Renal cortex interstitium (tissue), 11 donors: Measurements from ENCODE around the gene B9D1. TPM values are rescaled to one million over a fixed set of nuclear protein-coding genes. Genes with fewer than 3 reads are reported as not detected.

Source experiments
- DNase-seq, 11 donors: peaks; one replicate each; pipeline ENCODE4 v3.0.0-alpha.2; 2013; ENCODE audit warnings: low read depth in 9 of 11, low spot score in 4 of 11; ENCODE audit errors: extremely low read depth in 1 of 11
- polyA plus RNA-seq, 3 donors: library from polyadenylated mRNA; unstranded; fragments of 120-200 nt; gene quantifications; one replicate each; pipeline ENCODE4 v1.2.1, GENCODE V29; 2013; ENCODE audit not compliant: insufficient read length in 3 of 3

B9D1 gene
- polyA plus RNA-seq, 3 donors: 34.7 to 48.8 (median 39.6) TPM

DNA sequence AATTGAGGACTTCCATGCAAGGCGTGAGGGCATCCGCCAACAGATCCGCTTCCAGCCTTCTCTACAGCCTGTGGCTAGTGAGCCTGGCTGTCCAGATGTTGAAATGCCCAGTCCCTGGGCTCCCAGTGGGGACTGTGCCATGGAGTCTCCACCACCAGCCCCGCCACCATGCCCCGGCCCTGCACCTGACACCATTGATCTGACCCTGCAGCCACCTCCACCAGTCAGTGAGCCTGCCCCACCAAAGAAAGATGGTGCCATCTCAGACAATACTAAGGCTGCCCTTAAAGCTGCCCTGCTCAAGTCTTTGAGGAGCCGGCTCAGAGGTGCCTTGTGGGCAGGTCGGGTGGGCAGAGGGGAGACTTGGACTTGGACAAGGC is 18.8 kb upstream of the B9D1 start:
- DNase-seq: no peak

DNA sequence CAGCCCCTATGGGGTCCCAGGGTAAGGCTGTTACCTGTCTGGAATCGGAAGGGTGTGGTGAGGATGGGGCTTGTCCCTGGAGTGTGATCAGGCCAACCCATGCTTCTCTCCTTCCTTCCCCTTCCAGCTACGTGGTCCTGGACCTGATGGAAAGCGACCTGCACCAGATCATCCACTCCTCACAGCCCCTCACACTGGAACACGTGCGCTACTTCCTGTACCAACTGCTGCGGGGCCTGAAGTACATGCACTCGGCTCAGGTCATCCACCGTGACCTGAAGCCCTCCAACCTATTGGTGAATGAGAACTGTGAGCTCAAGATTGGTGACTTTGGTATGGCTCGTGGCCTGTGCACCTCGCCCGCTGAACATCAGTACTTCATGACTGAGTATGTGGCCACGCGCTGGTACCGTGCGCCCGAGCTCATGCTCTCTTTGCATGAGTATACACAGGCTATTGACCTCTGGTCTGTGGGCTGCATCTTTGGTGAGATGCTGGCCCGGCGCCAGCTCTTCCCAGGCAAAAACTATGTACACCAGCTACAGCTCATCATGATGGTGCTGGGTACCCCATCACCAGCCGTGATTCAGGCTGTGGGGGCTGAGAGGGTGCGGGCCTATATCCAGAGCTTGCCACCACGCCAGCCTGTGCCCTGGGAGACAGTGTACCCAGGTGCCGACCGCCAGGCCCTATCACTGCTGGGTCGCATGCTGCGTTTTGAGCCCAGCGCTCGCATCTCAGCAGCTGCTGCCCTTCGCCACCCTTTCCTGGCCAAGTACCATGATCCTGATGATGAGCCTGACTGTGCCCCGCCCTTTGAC is 18.2 kb upstream of the B9D1 start:
- no peak for DNase-seq

DNA sequence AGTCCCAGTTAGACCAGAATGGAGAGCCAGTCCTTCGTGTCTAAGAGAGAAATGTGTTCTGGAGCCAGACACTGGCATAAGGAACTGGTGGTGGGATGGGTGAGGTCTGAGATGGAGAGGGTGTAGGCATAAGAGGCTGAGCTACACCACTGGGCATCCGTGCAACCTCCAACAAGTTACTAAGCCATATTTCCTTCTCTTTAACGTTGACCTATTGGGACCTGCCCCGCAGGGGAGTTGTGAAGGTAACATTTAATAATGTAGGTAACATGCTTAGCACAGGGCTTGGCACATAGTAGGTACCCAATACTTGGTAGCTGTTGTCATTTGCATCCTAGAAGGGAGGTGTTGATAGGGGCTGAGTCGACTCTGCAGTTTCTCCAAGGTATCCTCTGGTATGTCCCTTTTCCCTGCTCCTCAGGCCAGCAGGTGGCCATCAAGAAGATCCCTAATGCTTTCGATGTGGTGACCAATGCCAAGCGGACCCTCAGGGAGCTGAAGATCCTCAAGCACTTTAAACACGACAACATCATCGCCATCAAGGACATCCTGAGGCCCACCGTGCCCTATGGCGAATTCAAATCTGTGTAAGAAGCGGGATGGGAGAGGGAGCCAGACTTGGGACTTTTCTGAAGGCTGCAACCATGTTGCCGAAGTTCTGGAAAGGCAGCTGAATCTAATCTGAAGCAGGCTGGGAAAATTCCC is 17.0 kb upstream of the B9D1 start:
- DNase-seq: no peak

DNA sequence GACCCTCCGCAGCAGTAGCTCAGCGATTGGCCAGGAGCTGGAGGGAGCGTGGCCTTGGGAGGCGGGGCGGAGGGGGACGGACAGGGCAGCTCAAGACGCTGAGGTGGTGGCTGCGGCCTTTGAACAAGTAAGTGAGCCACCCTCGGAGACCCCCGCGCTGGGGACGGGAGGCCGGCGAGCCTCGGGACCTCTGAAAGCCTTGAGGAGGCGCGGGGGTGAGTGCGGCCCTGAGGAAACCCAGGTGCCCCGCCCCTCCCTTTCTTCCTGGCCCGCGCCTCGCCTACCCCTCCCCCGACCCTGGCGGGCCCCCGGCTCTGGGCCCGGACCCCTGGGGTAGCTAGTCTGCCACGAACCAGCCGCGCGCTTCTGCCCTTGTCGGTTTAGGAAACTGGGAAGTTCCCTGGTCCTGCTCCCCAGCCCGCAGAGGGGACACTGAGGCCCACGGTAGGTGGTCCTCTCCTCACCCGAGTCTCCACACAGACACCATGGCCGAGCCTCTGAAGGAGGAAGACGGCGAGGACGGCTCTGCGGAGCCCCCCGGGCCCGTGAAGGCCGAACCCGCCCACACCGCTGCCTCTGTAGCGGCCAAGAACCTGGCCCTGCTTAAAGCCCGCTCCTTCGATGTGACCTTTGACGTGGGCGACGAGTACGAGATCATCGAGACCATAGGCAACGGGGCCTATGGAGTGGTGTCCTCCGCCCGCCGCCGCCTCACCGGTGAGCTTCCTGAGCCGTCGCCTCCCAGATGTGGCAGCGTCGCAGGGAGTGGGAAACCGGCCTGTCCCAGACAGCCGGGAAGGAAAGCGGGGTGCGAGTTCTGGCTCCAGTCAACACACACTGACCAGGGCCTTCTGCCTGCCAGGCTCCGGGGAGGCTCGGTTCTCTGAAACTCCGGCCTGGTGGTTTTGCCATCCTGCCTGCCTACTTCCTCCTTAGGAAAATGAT is 16.2 kb upstream of the B9D1 start, which contains the start of gene MAPK7:
MAPK7 (plus strand) TSS at position 83 of the 945 bp plus-strand sequence; CDS start at position 486, 403 bp downstream.
- no peak for DNase-seq

DNA sequence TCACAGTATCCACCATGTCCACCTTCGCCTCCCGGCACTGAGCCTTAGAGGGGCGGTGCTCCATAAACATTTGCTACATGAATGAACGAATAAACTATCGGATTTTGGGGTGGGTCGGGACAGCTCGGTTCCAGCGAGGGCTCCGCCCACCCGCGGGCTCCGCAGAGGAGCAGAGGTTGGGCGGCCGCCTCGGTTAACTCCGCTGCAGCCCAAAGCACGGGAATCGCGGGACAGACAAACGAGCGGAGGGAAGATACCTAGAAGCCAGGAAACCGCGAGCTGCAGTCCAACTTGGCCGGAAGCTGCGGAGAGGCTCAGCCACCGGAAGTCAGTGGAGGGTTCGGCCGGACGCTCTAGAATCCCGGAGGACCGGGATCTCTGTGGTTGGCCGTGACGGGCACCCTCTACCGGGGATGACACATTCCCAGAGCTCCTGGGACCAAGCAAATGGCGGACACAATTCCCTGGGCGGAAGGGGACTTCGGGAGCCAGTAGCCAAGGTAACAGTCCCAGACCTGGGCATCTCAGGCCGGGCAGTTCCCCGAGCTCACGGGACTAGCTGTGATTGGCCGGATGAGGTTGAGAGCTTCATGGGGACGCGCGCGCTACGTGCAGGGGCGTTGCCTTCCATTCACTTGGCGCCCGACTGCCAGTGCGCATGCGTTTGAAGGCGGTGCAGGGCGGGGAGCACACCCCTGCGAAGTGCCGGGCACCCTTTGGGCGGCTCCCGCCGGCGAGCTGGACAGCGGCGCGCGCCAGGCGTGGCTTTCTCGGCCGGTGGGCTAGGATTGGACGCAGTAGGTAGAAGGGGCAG is 15.3 kb upstream of the B9D1 start:
- peak; percentile 91 to 99 (median 98) for DNase-seq

DNA sequence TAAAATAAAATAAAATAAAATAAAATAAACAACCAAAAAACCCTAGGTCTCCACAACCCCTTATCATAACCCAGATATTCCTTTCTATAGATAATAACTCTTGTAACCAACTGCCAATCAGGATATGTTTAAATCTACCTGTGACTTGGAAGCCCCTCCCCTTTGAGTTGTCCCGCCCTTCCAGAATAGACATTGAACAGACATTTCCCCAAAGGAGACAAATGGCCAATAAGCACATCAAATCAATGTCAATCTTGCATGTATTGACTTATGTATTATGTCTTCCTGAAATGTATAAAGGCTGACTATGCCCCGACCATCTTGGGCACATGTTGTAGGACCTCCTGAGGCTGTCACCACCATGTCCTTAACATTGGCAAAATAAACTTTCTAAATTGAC is 14.3 kb upstream of the B9D1 start:
- no peak for DNase-seq

DNA sequence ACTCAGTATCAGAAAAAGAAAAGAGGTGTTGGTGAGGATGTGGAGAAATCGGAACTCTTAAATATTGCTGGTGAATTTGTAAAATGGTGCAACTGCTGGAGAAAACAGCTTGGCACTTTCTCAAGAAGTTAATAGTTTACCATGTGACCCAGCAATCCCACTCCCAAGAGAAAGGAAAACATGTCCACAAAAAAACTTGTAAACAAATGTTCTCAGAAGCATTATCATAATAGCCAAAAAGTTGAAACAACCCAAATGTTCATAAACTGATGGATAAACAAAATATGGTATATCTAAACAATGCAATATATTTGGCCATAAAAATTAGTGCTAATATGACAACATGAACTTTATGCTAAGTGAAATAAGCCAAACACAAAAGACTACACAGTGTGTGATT is 13.2 kb upstream of the B9D1 start:
- no peak for DNase-seq

DNA sequence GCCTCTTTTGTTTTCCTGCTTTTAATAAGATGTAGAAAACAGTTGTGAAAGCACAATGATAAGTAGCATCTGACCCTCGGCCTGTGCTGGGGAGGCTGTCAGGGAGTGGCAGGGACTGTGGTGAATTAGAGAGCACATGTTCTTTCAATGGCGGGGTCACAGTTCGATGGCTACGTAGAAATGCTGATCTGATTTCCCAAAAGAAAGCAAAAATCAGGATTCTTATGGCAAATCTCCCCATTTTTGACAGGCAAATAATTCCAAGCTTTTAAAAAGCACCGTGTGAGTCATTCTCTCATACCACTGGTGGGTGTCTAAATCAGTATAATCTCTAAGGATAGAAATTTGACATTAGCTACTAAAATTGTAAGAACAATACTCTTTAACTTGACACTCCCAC is 11.6 kb upstream of the B9D1 start:
- DNase-seq: no peak

DNA sequence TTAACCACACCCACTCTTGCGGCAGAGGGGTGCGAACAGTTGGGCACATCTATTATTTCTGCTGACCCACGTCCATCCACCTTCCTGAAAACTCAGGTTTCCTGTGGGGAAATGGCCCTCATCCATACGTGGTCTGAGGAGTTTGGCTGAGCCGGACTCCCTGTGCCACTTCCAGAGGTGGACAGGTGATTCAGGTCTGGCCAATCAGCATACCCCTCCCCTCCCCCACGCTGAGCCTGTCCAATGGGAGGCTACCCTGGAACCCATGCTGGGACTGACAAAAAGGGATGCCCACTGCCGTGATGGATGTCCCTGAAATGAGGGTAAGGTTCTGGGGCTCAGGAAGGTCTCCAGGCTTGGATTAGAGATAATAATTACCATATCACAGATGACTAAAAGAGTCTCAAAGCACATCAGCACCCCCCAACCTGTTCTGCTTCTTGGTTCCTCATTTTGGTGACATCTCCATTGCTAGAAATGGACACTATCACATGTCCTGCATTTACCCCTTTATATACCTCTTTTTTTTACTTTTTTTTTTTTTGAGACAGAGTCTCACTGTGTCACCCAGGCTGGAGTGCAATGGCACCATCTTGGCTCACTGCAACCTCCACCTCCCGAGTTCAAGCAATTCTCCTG is 10.5 kb upstream of the B9D1 start:
- DNase-seq: no peak

DNA sequence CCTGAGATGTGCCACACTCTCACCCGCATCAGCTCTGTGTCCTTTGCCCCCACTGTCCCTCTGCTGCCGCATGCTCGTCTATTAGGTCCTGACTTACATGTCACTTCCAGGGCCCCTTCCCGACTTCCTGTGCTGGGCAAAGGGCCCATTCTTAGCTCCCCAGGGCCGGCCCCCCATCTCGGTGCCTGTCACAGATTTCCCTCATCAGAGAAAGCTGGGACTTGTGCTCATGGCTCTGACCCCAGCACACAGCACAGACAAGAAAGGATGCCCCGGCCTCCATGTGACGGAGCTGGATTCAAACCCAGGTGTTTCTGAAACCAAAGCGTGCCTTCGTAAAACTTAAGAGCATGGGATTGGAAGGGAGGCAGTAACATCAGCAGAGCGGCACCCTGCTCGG is 9.9 kb upstream of the B9D1 start:
- no peak for DNase-seq

DNA sequence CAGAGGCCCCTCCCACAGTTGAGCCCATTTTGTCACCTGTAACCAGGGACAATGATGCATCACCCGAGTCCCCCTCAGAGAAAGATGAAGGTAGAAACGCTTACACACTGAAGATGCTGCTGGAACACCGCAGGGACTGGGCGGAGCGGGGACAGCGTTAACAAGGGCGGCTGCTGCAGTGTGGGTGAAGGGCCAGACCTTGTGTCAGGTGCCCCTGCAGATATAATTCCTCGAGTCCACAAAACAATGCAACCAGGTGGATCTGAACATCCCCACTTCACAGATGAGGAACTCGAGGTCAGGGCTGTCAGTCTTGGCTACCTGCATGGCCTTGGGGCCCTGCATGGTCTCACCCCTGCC is 9.5 kb upstream of the B9D1 start:
- no peak for DNase-seq

DNA sequence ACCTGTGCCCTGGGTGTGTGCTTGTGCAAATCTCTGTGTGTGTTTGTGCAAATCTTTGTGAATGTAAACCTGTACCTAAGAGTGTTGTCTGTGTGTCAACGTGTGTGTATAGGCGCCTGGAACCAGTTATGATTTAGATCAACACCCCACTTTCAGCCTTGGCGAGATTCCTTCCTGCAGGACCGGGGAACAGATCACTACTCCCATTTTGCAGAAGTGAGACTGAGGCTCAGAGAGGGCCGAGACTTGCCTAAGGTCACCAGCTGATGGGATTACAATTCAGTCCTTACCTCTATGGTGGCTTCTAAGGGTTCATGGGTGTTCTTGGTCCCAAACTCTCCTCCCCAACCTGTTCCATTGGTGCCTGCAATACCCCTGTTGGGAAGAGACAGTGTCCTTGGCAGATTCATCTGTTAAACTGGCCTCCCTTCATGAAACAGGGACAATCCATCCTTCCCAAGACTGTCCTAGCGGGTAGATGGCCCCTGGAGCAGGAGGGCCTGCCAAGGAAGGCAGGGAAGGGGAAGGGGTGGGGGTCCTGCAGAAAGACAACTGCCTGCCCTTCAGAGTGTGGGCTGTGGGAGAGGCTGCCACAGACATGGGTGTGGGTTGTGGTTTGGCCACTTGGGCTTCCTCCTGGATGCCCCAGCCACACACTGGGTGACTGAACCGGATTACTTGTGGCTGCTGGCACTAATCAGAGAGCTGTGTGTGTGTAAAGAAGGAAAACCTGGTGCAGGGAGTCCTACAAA is 8.9 kb upstream of the B9D1 start:
- no peak for DNase-seq

DNA sequence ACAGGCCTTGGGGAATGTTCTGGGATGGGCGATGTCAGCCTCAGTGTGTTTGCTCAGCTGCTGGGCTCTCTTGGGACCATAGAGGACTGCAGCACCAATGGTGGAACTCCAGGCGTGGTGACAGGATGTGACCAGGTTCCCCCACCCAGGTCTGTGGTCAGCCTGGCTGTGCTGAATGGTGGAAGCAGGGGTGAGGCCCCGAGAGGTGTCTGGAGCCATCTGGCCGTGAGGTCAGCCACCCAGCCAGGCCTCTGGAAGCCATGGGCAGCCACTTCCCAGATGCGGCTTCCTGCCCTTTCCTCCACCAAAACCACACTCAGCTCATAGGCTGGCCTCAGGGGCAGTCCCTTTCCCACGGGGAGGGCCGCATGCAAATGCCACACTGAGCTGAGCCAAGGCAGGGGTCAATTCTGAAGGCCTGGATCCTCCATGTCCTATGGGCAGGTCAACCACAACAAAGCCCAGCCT is 8.0 kb upstream of the B9D1 start:
- DNase-seq: no peak

DNA sequence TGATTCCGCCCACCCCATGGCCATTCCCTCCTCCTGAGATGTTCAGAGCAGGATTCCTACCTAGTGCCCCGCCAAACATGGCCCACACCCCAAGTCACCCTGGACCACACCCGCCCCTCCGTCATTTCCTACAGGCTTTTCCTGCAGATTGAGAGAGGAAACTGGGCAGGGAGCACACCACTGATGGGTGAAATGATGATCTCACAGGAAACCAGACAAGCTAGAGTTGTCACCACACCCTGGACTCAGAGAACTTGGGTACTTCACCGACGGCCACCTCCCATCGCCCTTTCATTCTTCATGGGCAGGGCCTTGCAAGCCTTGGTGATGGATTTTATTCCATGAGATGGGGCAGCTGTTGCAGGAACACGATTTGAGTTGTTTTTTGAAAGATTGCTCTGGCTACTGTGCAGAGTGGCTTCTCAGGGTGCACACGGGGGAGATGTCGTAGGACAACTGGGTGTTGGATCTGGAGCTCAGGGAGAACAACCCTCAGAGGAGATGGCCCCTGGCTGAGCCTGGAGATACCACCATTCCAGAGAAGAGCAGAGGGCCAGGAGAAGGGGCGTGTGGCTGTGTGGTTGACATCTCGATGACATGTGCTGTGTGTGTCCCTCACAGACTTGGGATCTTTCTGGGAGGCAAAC is 7.4 kb upstream of the B9D1 start:
- no peak for DNase-seq

DNA sequence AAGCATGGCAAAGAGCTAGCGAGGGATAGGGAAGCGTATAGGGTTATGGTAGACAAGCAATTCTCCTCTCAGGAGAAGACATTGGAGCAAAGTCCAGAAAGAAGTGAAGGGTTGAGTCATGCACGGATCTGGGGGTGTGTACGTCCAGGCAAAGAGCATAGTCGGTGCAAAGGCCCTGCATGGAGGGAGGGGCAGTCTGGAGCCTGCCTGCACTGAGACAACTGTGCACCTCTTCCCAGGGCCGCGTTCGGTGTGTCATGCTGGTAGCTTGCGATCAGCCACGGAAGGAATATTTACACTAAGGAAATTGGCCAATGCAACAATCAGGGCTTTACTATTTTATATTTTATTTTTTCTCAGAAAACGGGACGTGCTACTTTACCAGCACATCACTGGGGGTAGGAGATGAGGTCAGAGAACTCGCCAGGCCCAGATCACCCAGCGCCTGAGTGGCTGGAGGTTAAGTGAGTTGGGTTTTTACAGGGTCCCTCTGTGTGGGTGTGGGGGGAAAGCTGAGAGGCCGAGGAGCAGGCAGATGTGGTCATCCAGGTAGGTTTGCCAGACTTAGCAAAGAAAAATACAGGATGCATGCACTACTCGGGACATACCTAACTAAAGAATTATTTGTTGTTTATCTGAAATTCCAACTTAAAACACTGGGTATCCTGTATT is 6.7 kb upstream of the B9D1 start:
- no peak for DNase-seq

DNA sequence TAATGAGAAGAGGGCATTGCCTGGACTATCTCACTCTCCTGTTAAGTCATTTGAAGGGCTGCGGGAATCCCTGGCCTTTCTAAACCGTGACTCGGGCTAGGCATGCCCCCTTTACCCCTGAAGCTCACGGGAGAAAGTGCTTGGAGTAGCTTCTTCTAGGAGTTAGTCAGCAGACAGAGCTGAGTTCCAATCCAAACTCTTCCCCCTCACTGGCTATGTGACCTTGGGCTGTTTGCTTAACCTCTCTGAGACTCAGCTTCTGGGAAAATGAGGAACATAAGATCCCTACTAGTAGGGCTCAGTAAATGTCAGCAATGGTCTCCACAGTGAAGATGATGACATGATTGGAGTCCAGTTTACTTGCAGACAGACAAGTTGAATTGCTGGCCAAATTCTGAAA is 5.7 kb upstream of the B9D1 start:
- no peak for DNase-seq

DNA sequence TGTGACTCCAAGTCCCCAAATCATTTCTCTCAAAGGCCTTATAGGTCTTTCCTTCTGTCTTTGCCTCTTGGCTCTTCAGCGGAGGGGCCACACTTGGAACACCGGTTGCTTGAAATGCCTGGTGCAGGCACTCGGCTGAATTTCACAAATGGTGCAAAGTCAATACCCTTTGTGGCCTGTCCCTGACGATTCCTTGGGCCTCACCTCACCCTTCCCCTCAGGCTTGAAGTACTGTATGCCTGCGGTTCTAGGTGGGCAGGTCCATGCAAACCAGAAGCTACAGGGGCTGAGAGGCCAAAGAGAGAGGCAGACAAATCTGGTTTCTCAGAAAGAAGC is 4.1 kb upstream of the B9D1 start:
- no peak for DNase-seq
